GM19455 (cell line): ENCODE data around the gene MAGI2.

Source experiments
- ATAC-seq: cut with Tn5 transposase; IDR thresholded peaks from one replicate; pipeline ENCODE4 v1.9.1; 2021; ENCODE audit not compliant: unreplicated experiment

MAGI2 gene

GRCh38 chr7:79272938-79273337 is 180.5 kb downstream of the MAGI2 start:
- ATAC-seq = no peak

- ATAC-seq = peak; percentile 77
Measured at GRCh38 chr7:79272066-79272669, 181.3 kb downstream of the MAGI2 start.

- ATAC-seq = no peak
Measured at GRCh38 chr7:79268730-79269129, 184.7 kb downstream of the MAGI2 start.

- no peak for ATAC-seq
Measured at GRCh38 chr7:79258826-79259225, 194.6 kb downstream of the MAGI2 start.

GRCh38 chr7:79257959-79258358 is 195.5 kb downstream of the MAGI2 start:
- ATAC-seq = no peak

- ATAC-seq = no peak
Measured at GRCh38 chr7:79245623-79246249, 207.7 kb downstream of the MAGI2 start.

- ATAC-seq = no peak
Measured at GRCh38 chr7:79244482-79244881, 209.0 kb downstream of the MAGI2 start.

- ATAC-seq = no peak
Measured at GRCh38 chr7:79241288-79242060, 212.0 kb downstream of the MAGI2 start.

- no peak for ATAC-seq
Measured at GRCh38 chr7:79240413-79240812, 213.1 kb downstream of the MAGI2 start.

- ATAC-seq = no peak
Measured at GRCh38 chr7:79236352-79237028, 217.0 kb downstream of the MAGI2 start.

GRCh38 chr7:79227044-79227443 is 226.4 kb downstream of the MAGI2 start:
- no peak for ATAC-seq

- ATAC-seq = no peak
Measured at GRCh38 chr7:79221211-79221610, 232.3 kb downstream of the MAGI2 start.

GRCh38 chr7:79217976-79218626 is 235.4 kb downstream of the MAGI2 start:
- no peak for ATAC-seq

- no peak for ATAC-seq
Measured at GRCh38 chr7:79217468-79217867, 236.0 kb downstream of the MAGI2 start.

- no peak for ATAC-seq
Measured at GRCh38 chr7:79216236-79216635, 237.2 kb downstream of the MAGI2 start.

GRCh38 chr7:79212334-79212733 is 241.1 kb downstream of the MAGI2 start:
- no peak for ATAC-seq

GRCh38 chr7:79211724-79212123 is 241.7 kb downstream of the MAGI2 start:
- no peak for ATAC-seq

- no peak for ATAC-seq
Measured at GRCh38 chr7:79199961-79200360, 253.5 kb downstream of the MAGI2 start.

- ATAC-seq = no peak
Measured at GRCh38 chr7:79199266-79199665, 254.2 kb downstream of the MAGI2 start.

GRCh38 chr7:79185605-79186004 is 267.9 kb downstream of the MAGI2 start:
- ATAC-seq = no peak

- ATAC-seq = no peak
Measured at GRCh38 chr7:79182283-79182682, 271.2 kb downstream of the MAGI2 start.
